ENCODE measurements around the gene HBM.
"Not testable (repeated sequence)": the region's sequence is repeated elsewhere in the genome, so short reads cannot be mapped to it uniquely, and the experiment has no call there.

HBM gene

GRCh38 chr16:149024-149660 lies 16.6 kb upstream of the HBM start:
- DNase-seq, result no peak

DNA sequence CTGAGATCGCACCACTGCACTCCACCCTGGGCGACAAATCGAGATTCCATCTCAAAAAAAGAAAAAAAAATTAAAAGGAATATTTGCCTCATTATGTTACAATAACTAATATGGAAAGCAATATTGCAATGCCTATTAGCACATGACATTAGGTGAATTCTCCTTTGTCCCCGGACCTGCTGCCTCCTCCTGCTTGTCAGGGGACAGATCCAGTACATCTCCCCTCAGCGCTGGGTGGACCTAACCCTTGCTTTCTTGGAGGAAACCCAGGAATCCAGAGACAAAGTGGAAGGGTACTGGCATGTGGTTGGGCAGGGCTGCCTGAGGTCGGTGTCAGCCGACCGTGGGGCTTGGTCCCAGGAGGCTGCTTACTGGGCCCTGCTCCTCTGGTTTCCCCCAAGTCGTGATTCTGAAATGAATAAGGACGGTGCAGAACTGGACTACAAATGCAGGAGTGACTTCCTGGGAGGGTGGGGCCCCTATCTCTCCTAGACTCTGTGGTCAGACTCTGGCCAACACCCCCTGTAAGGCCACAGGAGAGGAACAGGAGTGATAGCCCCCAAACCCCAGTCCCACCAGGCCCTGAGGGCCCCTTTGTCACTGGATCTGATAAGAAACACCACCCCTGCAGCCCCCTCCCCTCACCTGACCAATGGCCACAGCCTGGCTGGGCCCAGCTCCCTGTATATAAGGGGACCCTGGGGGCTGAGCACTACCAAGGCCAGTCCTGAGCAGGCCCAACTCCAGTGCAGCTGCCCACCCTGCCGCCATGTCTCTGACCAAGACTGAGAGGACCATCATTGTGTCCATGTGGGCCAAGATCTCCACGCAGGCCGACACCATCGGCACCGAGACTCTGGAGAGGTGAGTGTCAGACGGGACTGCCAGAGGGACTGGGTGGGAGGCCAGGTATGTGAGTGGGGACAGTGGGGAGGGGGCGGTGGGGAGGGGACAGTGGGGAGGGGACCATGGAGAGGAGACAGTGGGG lies 13.3 kb upstream of the HBM start, which contains the start of gene HBZ:
Gene HBZ, plus strand, starts transcription at position 504 of the 988 bp plus-strand sequence. Its CDS starts 266 bp downstream, at position 770.
- no peak for DNase-seq

- DNase-seq, result not testable (repeated sequence)
These were observed 12.7 kb upstream of the HBM start for GRCh38 chr16:153129-153521.

- not testable (repeated sequence) for DNase-seq
These were observed 12.1 kb upstream of the HBM start for GRCh38 chr16:153550-154216.

DNA sequence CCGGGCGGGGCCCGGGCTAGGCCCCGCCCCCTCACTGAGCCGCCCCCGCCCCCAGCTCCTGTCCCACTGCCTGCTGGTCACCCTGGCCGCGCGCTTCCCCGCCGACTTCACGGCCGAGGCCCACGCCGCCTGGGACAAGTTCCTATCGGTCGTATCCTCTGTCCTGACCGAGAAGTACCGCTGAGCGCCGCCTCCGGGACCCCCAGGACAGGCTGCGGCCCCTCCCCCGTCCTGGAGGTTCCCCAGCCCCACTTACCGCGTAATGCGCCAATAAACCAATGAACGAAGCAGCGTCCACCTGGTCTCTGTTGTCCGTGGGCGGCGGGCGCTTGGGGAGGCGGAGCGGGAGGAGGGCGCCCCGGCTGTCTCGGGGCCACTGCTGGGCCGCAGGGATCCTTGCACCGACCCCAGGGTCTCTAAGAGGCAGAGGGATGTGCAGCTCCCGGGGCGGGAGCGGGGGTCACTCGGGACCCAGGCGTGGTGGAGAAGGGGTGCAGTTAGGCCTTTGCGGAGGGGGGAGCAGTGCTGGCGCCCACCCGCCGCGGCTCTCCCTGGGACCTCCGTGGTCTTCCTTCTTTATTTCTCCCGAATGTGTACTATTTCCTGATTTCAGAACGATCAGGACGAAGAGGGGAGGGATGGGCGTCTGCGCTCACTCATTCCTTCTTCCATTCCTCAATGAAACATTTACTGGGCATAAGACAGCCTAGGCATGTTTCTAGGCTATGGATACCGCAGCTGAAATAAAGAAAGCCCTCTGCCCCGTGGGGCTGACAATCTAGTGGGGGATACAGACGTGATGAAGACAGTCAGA lies 11.4 kb upstream of the HBM start:
- DNase-seq, result peak in 1 of 2 experiments; percentile 33

- DNase-seq, result no peak
These were observed 10.8 kb upstream of the HBM start for GRCh38 chr16:155031-155398.

DNA sequence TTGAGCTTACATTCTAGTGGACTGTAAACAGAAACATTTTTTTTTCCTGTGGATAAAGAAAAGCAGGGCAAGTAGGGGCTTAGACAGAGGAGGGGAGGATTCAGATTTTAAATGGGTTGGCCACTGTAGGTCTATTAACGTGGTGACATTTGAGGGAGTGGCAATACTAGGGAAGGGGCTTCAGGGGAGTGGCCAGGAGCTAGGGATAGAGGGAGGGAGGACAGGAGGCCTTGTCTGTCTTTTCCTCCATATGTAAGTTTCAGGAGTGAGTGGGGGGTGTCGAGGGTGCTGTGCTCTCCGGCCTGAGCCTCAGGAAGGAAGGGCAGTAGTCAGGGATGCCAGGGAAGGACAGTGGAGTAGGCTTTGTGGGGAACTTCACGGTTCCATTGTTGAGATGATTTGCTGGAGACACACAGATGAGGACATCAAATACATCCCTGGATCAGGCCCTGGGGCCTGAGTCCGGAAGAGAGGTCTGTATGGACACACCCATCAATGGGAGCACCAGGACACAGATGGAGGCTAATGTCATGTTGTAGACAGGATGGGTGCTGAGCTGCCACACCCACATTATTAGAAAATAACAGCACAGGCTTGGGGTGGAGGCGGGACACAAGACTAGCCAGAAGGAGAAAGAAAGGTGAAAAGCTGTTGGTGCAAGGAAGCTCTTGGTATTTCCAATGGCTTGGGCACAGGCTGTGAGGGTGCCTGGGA lies 6.5 kb upstream of the HBM start:
- no peak for DNase-seq

GRCh38 chr16:160242-160641 lies 5.5 kb upstream of the HBM start:
- not testable (repeated sequence) for DNase-seq

- no peak for DNase-seq
These were observed 5.0 kb upstream of the HBM start for GRCh38 chr16:160691-161190.

DNA sequence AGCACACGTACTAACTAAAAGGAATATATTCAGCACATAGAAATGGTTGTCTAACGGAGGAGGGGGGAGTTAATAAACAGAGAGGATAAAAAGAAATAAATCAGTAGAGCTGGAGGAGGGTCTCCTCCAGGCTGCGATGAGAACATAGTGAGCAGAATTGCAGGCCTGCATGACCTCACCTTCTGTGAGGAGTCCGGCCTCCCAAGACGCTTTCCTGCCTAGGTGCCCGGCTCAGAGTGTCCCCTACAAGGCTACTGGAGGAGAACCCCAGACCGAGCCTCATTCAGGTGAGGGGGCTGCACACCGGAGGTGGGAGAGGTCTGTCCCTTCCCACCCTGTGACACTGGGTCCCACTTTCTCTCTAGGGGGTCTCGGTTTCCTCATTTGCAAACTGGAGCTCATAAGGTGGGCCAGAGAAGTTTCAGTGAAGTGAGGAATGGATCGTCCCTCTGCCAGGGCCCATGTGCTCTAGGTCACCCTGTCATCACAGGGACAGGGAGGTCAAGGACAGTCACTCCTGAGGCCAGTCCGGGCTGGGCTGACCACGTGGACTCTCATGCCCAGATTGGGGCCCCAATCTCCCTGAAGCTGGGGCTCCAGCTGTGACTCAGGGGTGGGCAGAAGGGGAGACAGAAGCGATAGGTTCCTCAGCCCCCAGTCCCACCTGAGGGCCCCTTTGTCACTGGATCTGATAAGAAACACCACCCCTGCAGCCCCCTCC lies 3.3 kb upstream of the HBM start:
- no peak for DNase-seq

DNA sequence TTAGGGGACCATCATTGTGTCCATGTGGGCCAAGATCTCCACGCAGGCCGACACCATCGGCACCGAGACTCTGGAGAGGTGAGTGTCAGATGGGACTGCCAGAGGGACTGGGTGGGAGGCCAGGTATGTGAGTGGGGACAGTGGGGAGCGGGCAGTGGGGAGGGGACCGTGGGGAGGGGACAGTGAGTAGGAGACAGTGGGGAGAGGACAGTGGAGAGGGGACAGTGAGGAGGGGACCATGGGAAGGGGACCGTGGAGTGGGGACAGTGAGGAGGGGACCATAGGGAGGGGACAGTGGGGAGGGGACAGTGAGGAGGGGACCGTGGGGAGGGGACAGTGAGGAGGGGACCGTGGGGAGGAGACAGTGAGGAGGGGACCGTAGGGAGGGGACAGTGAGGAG lies 2.6 kb upstream of the HBM start:
- not testable (repeated sequence) for DNase-seq

DNA sequence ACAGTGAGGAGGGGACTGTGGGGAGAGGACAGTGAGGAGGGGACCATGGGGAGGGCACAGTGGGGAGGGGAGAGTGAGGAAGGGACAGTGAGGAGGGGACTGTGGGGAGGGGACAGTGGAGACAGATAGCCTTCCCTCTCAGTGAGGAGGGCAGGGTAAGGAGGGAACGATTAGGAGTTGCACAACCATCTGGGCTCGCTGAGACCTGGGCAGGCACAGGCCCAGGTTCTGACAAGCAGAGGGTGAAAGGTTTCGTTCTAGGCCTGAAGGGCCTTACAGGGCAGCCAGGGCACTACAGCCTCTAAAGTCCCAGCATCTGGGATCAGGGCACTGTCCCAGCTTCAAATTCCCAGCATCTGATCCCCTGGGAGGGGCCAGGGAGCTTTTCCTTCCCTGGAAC lies 2.1 kb upstream of the HBM start:
- DNase-seq, result not testable (repeated sequence)

DNA sequence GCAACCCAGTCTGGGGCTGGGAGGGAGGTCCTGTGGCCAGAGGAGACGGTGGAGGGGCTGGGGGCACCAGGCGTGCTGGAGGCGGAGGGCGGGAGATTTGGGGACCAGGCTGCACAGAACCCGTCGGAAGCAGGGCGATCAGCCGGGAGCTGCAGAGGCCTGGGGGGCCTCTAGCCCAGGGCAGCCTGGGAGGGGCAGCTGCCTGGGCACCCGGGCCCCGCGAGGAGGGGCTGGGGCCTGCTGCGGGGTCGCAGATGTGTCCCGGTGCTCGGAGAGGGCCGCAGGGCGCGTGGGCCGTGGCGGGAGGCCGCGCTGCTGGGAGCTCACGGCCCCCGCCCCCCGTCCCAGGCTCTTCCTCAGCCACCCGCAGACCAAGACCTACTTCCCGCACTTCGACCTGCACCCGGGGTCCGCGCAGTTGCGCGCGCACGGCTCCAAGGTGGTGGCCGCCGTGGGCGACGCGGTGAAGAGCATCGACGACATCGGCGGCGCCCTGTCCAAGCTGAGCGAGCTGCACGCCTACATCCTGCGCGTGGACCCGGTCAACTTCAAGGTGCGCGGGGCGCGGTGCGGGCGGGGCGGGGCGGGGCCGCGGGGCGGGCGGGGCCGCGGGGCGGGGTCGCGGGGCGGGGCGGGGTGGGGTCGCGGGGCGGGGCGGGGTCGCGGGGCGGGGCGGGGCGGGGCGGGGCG lies 1.5 kb upstream of the HBM start:
- not testable (repeated sequence) for DNase-seq

GRCh38 chr16:164827-165538 lies 795 bp upstream of the HBM start:
- DNase-seq, result peak in 1 of 2 experiments; percentile 47

DNA sequence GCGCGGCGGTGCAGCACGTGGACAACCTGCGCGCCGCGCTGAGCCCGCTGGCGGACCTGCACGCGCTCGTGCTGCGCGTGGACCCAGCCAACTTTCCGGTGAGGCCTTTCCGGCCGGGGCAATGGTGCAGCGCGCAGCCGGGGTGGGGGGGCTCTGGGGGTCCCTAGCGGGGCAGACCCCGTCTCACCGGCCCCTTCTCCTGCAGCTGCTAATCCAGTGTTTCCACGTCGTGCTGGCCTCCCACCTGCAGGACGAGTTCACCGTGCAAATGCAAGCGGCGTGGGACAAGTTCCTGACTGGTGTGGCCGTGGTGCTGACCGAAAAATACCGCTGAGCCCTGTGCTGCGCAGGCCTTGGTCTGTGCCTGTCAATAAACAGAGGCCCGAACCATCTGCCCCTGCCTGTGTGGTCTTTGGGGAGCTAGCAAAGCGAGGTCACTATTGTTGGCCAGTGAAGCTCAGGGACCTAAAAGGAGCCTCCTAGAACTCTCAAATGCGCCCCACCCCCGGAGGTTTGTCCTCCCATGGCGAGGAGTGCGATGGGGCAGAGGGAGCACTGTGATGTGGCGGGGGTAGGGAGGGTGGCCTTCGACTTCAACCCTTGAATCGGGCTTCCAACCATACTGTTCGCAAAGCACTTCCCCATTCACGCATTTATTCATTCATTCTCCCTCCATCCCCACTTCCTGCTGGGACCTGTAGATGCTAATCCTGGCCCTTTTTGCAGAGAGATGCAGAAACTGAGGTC lies 770 bp downstream of the HBM start:
- no peak for DNase-seq

- no peak for DNase-seq
These were observed 1.4 kb downstream of the HBM start for GRCh38 chr16:167122-167690.

- no peak for DNase-seq
These were observed 2.6 kb downstream of the HBM start for GRCh38 chr16:168424-168823.

DNA sequence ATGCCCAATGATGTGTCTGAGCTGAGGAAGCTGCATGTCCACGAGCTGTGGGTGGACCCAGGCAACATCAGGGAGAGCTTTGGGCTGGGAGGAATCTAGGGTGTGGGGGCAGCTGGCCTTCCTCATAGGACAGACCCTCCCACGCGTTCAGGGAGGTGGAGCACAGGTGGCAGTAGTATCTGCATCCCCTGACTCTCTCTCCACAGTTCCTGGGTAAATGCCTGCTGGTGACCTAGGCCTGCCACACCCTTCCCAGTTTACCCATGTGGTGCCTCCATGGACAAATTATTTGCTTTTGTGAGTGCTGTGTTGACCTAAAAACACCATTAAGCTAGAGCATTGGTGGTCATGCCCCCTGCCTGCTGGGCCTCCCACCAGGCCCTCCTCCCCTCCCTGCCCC lies 3.2 kb downstream of the HBM start:
- DNase-seq, result no peak

- not testable (repeated sequence) for DNase-seq
These were observed 4.3 kb downstream of the HBM start for GRCh38 chr16:170088-170507.

All from NCI-H526 (cell line).